GM12878 (cell line): ENCODE data around the gene KIF5C. TPM values are rescaled to one million over a fixed set of nuclear protein-coding genes. Genes with fewer than 3 reads are reported as not detected.

Experiments
- ATAC-seq: fragments of 200-7000 bp; cut with Tn5 transposase; 3 replicates; pipeline ENCODE4 v1.9.1; 2020; ENCODE audit warnings: mild to moderate bottlenecking, moderate library complexity
- BruUV-seq: library from RNA; stranded (reverse); fragments of 400-500 nt; replicated peaks from 2 replicates; lab custom pipeline; 2021; lab: Mats Ljungman, UMichigan
- CTCF ChIA-PET: fragments of 300-600 bp; sonication (Branson Sonifier 250); formaldehyde crosslinking; extraction: SDS; loops from one replicate; lab custom pipeline; 2021; ENCODE audit warnings: inconsistent platforms; lab: Yijun Ruan, JAX
- POLR2A ChIA-PET: fragments of 350-600 bp; formaldehyde crosslinking; extraction: SDS; loops from one replicate; lab custom pipeline; 2021; ENCODE audit warnings: inconsistent platforms; lab: Charles Lee
- RAD21 ChIA-PET: fragments of 300-600 bp; sonication (Branson Sonifier 250); formaldehyde crosslinking; loops from one replicate; lab custom pipeline; 2023; ENCODE audit warnings: antibody characterized with exemption; ENCODE audit not compliant: unreplicated experiment; lab: Charles Lee
- SMC1A ChIA-PET: fragments of 300-600 bp; sonication (Branson Sonifier 250); formaldehyde crosslinking; loops from one replicate; lab custom pipeline; 2023; ENCODE audit not compliant: unreplicated experiment, uncharacterized antibody; lab: Charles Lee
- DNase-seq: peaks from one replicate; pipeline ENCODE4 v3.0.0-alpha.2; 2011; ENCODE audit warnings: low read depth, low spot score
- FAIRE-seq: peaks from 3 replicates; lab custom pipeline; 2011; peaks lifted over from hg19 to GRCh38; lab: Jason Lieb, UNC
- H2AFZ ChIP-seq: 2 replicates; pipeline ENCODE4 v1.6.0; 2011; ENCODE audit warnings: low read depth, low read length, control low read depth; ENCODE audit not compliant: control insufficient read depth
- H3K27ac ChIP-seq: 2 replicates; pipeline ENCODE4 v1.5.1; 2011; ENCODE audit warnings: control low read depth; ENCODE audit not compliant: control insufficient read depth, insufficient read depth
- H3K27me3 ChIP-seq, 2 experiments: replicated peaks in 1 of 2; 2 replicates each; pipeline versions ENCODE4 v1.6.0 to v1.6.1; 2011; ENCODE audit warnings: low read length in 1 of 2; ENCODE audit not compliant: control insufficient read depth in 2 of 2, insufficient read depth in 2 of 2
- H3K36me3 ChIP-seq, 2 experiments: 2 replicates each; pipeline ENCODE4 v1.5.1; 2011; ENCODE audit warnings: low read length in 1 of 2; ENCODE audit not compliant: control insufficient read depth in 2 of 2, insufficient read depth in 2 of 2
- H3K4me1 ChIP-seq: 2 replicates; pipeline ENCODE4 v1.6.1; 2011; ENCODE audit warnings: mild to moderate bottlenecking, low read length, moderate library complexity, mixed read lengths; ENCODE audit not compliant: control insufficient read depth, insufficient read depth
- H3K4me2 ChIP-seq: 2 replicates; pipeline ENCODE4 v1.6.0; 2011; ENCODE audit warnings: control low read depth; ENCODE audit not compliant: control insufficient read depth, insufficient read depth
- H3K4me3 ChIP-seq: fragments of 200-600 bp; sonication (generic); 2 replicates; pipeline ENCODE4 v1.5.1; 2016
- H3K79me2 ChIP-seq: 2 replicates; pipeline ENCODE4 v1.6.0; 2011; ENCODE audit warnings: low read length; ENCODE audit not compliant: control insufficient read depth, insufficient read depth
- H3K9ac ChIP-seq: 2 replicates; pipeline ENCODE4 v1.8.0; 2011; ENCODE audit warnings: low read length, control low read depth, mixed read lengths; ENCODE audit not compliant: control insufficient read depth, insufficient read depth
- H3K9me3 ChIP-seq: replicated peaks from 3 replicates; pipeline ENCODE4 v1.5.1; 2011; ENCODE audit warnings: mild to moderate bottlenecking, low read length; ENCODE audit not compliant: control insufficient read depth, insufficient read depth
- H4K20me1 ChIP-seq: 2 replicates; pipeline ENCODE4 v1.6.0; 2011; ENCODE audit not compliant: control insufficient read depth, insufficient read depth
- ASH2L ChIP-seq: fragments of 300-600, 200-600 bp; sonication (generic); IDR thresholded peaks from 2 replicates; pipeline ENCODE4 v1.6.1; 2017; ENCODE audit warnings: low read depth, mild to moderate bottlenecking, borderline replicate concordance
- CBFB ChIP-seq: IDR thresholded peaks from 2 replicates; pipeline ENCODE4 v1.6.1; 2016; ENCODE audit warnings: antibody characterized with exemption, low read depth
- CREB1 ChIP-seq: IDR thresholded peaks from 2 replicates; pipeline ENCODE4 v1.6.1; 2012; ENCODE audit warnings: low read depth, mild to moderate bottlenecking, inconsistent platforms
- CREM ChIP-seq: IDR thresholded peaks from 2 replicates; pipeline ENCODE4 v1.6.1; 2014; ENCODE audit warnings: antibody characterized with exemption, low read depth
- IKZF1 ChIP-seq: fragments of 450-650 bp; conservative IDR thresholded peaks from 2 replicates; pipeline ENCODE4 v1.6.1; 2017; ENCODE audit warnings: antibody characterized with exemption, mild to moderate bottlenecking
- JUNB ChIP-seq: IDR thresholded peaks from 2 replicates; pipeline ENCODE4 v1.6.1; 2016; ENCODE audit warnings: antibody characterized with exemption, mild to moderate bottlenecking
- JUND ChIP-seq: IDR thresholded peaks from 2 replicates; pipeline ENCODE4 v1.6.1; 2012; ENCODE audit warnings: low read depth, mild to moderate bottlenecking, low read length, improper control_type of control experiment, moderate library complexity
- RAD51 ChIP-seq: fragments of 450-650 bp; IDR thresholded peaks from 2 replicates; pipeline ENCODE4 v1.6.1; 2016; ENCODE audit warnings: moderate library complexity, mild to moderate bottlenecking, inconsistent platforms
- SMAD1 ChIP-seq: fragments of 450-650 bp; IDR thresholded peaks from 2 replicates; pipeline ENCODE4 v1.6.1; 2018; ENCODE audit warnings: mild to moderate bottlenecking, low read depth; ENCODE audit not compliant: partially characterized antibody
- SMARCA5 ChIP-seq: fragments of 450-650 bp; IDR thresholded peaks from 2 replicates; pipeline ENCODE4 v1.6.1; 2017; ENCODE audit warnings: mild to moderate bottlenecking
- SP1 ChIP-seq: IDR thresholded peaks from one replicate; pipeline ENCODE4 v1.6.1; 2011; ENCODE audit warnings: low read depth, low read length
- TARDBP ChIP-seq: IDR thresholded peaks from 2 replicates; pipeline ENCODE4 v1.6.1; 2016; ENCODE audit warnings: borderline replicate concordance
- TBL1XR1 ChIP-seq: IDR thresholded peaks from 2 replicates; pipeline ENCODE4 v1.6.1; 2012; ENCODE audit warnings: low read depth, low read length, improper control_type of control experiment
- ZNF384 ChIP-seq: IDR thresholded peaks from 2 replicates; pipeline ENCODE4 v1.6.1; 2012; ENCODE audit warnings: low read depth, mild to moderate bottlenecking, low read length, improper control_type of control experiment, borderline replicate concordance
- WGBS: methylation state at CpG from one replicate; pipeline ENCODE4 v1.1.6; 2016; ENCODE audit warnings: low lambda C conversion rate; ENCODE audit not compliant: insufficient replicate concordance, insufficient coverage; ENCODE audit errors: missing lambda C conversion rate; 5-methylcytosine and 5-hydroxymethylcytosine counted together
- in situ Hi-C: fragments of 300-500 bp; cut with MboI; formaldehyde crosslinking; loops from 9 replicates; pipeline ENCODE4 v1.14.3; 2018; ENCODE audit warnings: mixed read lengths
- intact Hi-C: fragments of 100-400 bp; cut with micrococcal nuclease; formaldehyde crosslinking; loops from one replicate; pipeline ENCODE4 v1.14.2; 2022; ENCODE audit not compliant: unreplicated experiment
- polyA plus RNA-seq, 11 experiments: library from polyadenylated mRNA; depleted of rRNA in 4 of 11; unstranded in 6 of 11; stranded (reverse) in 5 of 11; fragments of >200 nt; fragmentation: Nextera tagmentation in 4 of 11; fragmentation: Illumina TruSeq in 1 of 11; extraction: Ambion mirVana in 4 of 11; extraction: Trizol in 1 of 11; gene quantifications; 1 replicate in 1 of 11; 2 replicates in 10 of 11; pipeline versions ENCODE4 v1.2.1 to v1.2.3, GENCODE V29; 2011 to 2016; ENCODE audit warnings: inconsistent platforms in 2 of 11, missing spikeins in 2 of 11, low read depth in 1 of 11
- total RNA-seq, 4 experiments: library from RNA; depleted of rRNA in 3 of 4; stranded (reverse); fragments of >200 nt in 3 of 4; fragmentation: Illumina TruSeq in 1 of 4; extraction: Trizol in 1 of 4; gene quantifications; 2 replicates each; pipeline versions ENCODE4 v1.2.1 to v1.2.3, GENCODE V29; 2013 to 2021
- TF ChIP-seq, protein P1 (sequence below): fragments of 450-650 bp; IDR thresholded peaks from 2 replicates; pipeline ENCODE4 v1.6.1; 2017; ENCODE audit warnings: mild to moderate bottlenecking

Gene KIF5C
- total and polyA plus RNA-seq, 10 of the 15 experiments (the other 5 are each of a cell fraction or from before 2014, with no cell fraction given) = 0.08 to 0.49 (median 0.24) TPM

DNA sequence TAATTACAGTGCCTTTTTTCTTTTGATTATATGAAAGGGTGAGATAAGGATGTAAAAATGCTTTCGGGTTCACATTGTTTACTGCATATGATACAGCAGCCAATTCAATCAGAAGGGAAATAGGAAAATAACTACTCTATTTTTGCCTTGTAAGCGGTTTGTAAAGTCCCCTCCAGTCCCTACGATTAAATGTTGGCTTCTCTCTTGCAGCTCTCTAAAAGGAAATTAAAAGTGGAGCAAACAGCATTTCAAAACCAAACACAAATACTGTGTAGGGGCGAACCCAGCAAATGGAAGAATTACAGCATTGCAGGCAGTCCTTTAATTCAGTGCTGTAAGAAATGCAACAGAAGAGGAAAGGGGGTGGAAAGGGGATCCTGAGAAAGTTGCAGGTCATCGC lies 182.4 kb downstream of the KIF5C start:
- TF ChIP-seq SMARCA5 = no peak
- TF ChIP-seq CBFB = no peak
- TF ChIP-seq CREB1 = no peak
- no peak for TF ChIP-seq TARDBP
- no peak for TF ChIP-seq JUNB
- no peak for TF ChIP-seq CREM
- TF ChIP-seq, protein P1, sequence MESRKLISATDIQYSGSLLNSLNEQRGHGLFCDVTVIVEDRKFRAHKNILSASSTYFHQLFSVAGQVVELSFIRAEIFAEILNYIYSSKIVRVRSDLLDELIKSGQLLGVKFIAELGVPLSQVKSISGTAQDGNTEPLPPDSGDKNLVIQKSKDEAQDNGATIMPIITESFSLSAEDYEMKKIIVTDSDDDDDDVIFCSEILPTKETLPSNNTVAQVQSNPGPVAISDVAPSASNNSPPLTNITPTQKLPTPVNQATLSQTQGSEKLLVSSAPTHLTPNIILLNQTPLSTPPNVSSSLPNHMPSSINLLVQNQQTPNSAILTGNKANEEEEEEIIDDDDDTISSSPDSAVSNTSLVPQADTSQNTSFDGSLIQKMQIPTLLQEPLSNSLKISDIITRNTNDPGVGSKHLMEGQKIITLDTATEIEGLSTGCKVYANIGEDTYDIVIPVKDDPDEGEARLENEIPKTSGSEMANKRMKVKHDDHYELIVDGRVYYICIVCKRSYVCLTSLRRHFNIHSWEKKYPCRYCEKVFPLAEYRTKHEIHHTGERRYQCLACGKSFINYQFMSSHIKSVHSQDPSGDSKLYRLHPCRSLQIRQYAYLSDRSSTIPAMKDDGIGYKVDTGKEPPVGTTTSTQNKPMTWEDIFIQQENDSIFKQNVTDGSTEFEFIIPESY = no peak
- TF ChIP-seq TBL1XR1 = no peak
- TF ChIP-seq JUND = no peak
- no peak for TF ChIP-seq IKZF1
- TF ChIP-seq RAD51 = no peak
- no peak for TF ChIP-seq SP1
- TF ChIP-seq ZNF384 = no peak
- TF ChIP-seq ASH2L = no peak
- TF ChIP-seq SMAD1 = no peak
- TF ChIP-seq, all 136 proteins: peak for 0
- H3K79me2 ChIP-seq = no peaks in the 10 kb centered on the region
- no peak for DNase-seq
- in situ Hi-C loops (no loop called here), intact Hi-C loops (no loop called here)
- H3K4me1 ChIP-seq = peaks cover 6% of the 10 kb centered on the region; the same call in 1 of the 2 replicates
- H3K27ac ChIP-seq = no peak overlapping the region
- H4K20me1 ChIP-seq = no peaks in the 10 kb centered on the region
- ChIA-PET SMC1A (no interaction called here), POLR2A (no interaction called here), CTCF (no interaction called here), RAD21 (no interaction called here)
- H3K9me3 ChIP-seq = no peaks in the 10 kb centered on the region; the same call in 2 of the 3 replicates
- H3K27me3 ChIP-seq = no peaks in the 10 kb centered on the region
- WGBS = 29% methylated on average over 5 of the region's 5 CpGs
- no peak for FAIRE-seq
- no peak overlapping the region for H3K4me3 ChIP-seq
- peak overlapping the region; percentile 15; the same call in 1 of the 2 replicates for H2AFZ ChIP-seq
- H3K4me2 ChIP-seq = no peak overlapping the region
- no peak overlapping the region for H3K9ac ChIP-seq
- ATAC-seq = no peak
- BruUV-seq = no TSS peak
- no peaks in the 10 kb centered on the region for H3K36me3 ChIP-seq
